GM21737 (cell line): ENCODE data around the gene SH3BGR.

ENCODE experiments used
- ATAC-seq: cut with Tn5 transposase; IDR thresholded peaks from one replicate; pipeline ENCODE4 v1.9.1; 2021; ENCODE audit warnings: mild to moderate bottlenecking, moderate library complexity; ENCODE audit not compliant: unreplicated experiment

Gene SH3BGR

DNA sequence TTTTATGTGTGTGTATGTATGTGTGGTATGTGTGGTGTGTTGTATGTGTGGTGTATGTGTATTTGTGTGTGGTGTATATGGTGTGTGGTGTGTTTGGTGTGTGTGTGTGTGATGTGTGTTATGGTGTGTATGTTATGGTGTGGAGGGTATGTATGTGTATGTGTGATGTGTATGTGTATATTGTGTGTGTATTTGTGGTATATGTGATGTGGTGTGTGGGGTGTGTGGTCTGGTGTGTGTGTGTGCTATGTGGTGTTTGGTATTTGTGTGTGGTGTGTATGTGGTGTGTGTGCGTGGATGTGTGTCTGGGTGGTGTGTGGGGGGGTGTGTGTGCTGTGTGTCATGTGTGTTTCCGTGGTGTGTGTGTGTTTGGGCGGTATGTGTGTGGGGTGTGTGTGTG lies 59.3 kb downstream of the SH3BGR start:
- no peak for ATAC-seq

- no peak for ATAC-seq
Measured at GRCh38 chr21:39513735-39514134, 62.0 kb downstream of the SH3BGR start.

- no peak for ATAC-seq
Measured at GRCh38 chr21:39515684-39516472, 64.1 kb downstream of the SH3BGR start.

DNA sequence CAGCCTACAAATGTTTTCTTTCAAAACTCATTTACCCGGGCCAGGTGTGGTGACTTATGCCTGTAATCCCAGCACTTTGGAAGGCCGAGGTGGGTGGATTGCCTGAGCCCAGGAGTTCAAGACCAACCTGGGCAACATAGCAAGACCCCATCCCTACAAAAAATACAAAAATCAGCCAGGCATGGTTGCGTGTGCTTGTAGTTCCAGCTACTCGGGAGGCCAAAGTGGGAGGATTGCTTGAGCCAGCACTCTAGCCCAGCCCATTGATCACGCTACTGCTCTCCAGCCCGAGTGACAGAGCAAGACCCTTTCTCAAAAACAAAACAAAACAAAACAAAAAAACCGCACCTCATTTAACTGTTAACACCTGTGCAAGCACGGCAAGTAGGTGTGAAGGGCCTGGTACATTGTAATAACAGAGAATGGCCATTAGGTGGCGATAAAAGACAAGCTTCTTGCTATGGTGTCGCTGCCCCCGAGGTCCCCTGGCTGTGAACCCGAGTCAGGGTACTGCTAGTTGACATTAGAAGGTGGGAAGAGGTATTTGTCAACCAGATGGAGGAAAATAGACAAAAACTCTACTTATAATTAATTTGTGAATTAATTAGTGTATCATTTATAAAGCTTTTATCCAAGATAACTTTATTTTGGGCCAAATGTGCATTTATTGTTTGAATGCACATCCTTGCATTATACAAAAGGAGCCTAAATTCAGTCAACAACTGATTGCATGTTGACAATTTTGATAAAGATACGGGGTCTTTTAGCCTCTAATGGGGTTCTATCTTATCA lies 66.5 kb downstream of the SH3BGR start:
- no peak for ATAC-seq

GRCh38 chr21:39518847-39519210 lies 67.1 kb downstream of the SH3BGR start:
- no peak for ATAC-seq

- no peak for ATAC-seq
Measured at GRCh38 chr21:39519835-39520234, 68.1 kb downstream of the SH3BGR start.

DNA sequence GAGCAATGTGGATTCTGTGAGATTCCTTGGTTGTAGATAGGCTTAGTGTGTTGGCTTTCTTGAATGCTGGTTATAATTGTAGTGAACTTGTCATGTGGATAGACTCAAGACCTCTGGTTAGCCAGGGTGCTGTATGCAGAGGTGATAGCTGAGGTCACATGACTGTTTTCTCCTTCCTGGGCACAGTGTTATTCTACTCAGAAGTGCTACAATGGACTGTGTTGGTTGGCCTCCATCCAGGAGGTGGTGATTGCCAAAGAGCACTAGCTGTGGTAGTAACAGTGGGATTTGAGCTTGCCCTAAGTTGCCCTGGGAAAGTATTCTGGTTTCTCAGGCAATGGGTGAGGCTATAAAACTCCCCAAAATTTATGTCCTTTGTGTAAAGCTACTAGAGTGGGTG lies 71.6 kb downstream of the SH3BGR start:
- no peak for ATAC-seq

GRCh38 chr21:39523915-39524314 lies 72.1 kb downstream of the SH3BGR start:
- no peak for ATAC-seq

DNA sequence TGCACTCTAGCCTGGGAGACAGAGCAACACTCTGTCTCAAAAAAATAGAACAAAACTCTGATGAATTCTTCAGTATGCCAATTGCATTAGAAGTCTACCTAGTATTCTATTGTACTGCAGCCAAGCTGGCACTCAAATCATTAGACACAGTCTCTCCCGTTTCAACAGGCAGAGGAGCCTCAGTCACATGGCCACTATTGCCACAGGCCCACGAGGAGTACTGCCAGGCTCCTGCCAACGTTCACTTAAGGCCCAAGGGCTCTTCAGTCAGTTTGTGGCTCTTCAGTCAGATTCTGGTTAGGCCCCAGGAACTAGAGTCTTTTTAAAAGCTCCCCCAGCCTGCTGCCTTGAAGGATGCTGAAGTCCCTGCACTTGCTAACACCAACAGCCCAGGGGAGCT lies 73.4 kb downstream of the SH3BGR start:
- ATAC-seq: no peak

DNA sequence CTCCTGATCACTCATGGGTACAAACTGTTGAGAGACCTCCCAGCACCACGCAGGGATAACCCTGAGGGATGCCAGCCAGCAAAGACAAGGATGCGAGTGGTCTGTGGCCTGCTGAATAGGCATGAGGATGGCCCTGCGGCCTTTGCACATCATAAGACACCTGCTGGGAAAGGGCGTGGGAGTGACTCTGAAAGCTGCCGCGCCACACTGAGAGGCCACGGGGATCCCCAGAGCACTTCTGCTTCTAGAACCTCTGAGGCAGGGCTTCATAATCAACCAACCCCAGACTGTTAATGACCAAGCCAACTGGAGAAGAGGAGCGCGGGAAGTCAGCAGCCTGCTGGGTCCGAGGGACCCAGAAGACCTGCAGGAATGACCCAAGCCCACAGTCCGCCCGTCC lies 73.8 kb downstream of the SH3BGR start:
- no peak for ATAC-seq

DNA sequence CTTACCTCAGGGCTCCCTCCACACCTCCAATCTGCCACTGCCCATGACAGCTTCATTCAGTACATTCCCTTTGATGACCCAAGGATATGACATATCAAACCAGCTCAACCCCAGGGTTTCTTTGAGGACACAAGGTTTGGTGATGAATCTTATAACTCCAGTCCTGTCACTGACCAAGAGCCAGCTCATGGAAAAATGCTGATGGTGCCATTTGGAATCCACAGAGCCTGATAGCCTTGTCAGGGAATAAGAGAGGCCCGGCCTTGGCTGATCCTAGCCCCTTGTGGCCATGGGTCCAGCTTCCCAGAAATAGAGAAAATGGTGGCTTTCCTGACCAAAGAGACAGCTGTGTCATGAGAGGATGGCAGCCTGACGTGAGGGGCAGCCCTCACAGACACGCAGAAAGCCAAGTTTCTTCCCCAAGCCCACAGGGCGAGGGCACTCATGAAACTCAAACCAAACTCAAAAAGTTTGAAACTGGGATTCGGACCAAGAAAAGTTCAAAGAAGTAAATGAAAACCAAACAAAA lies 75.4 kb downstream of the SH3BGR start:
- no peak for ATAC-seq

- no peak for ATAC-seq
Measured at GRCh38 chr21:39527664-39528381, 76.1 kb downstream of the SH3BGR start.

DNA sequence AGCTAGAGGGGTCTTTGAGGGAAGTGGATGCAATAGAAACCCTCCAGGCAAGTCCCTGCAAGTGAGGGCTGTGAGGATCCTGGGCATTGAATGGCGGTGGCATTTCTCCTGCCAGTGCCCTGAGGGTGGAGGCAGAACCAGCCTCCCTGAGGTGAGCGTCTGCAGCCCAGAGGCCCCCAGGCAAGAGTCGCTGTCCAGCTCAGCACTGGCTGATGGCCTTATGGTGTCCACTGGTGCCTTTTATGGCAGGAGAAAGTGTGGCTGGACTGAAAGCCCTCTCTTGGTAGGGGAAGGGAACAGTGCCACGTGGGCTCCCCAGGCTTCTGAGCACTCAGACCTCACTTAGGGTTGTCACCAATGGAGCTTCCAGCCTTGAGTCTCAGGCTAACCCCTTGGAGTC lies 77.3 kb downstream of the SH3BGR start:
- ATAC-seq: no peak

DNA sequence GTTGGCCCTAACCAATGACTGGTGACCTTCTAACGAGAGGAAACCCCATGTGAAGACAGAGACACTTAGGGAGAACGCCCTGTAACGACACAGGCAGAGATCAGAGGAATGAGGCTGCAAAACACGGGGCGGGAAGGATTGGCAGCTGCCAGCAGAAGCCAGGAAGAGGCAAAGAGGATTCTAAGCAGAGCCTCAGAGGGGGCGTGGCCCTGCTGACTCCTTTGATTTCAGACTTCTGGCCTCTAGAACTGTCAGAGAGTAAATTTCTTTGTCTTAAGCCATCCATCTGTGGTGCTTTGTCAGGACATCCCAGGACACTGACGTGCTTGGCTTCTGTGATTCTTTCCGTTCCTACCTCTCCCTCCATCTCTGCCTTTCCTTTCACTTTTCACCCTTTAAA lies 79.3 kb downstream of the SH3BGR start:
- no peak for ATAC-seq

GRCh38 chr21:39531840-39532239 lies 80.1 kb downstream of the SH3BGR start:
- ATAC-seq: no peak

GRCh38 chr21:39533545-39534380 lies 82.0 kb downstream of the SH3BGR start:
- no peak for ATAC-seq

GRCh38 chr21:39535646-39536437 lies 84.1 kb downstream of the SH3BGR start:
- no peak for ATAC-seq

DNA sequence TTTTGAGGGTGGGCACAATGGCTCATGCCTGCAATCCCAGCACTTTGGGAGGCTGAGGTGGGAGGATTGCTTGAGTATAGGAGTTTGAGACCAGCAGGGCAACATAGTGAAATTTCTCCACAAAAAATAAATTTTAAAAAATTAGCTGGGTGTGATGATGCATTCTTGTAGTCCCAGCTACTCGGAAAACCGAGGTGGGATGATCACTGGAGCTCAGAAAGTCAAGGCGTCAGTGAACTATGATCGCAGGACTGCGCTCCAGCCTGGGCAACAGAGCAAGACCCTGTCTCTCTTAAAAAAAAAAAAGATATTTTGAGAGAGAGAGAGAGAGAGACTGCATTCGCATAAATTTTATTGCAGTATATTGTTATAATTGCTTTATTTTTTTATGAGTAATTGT lies 85.1 kb downstream of the SH3BGR start:
- no peak for ATAC-seq

- ATAC-seq: no peak
Measured at GRCh38 chr21:39537571-39537970, 85.8 kb downstream of the SH3BGR start.
